ENCODE results near the gene SMPD3. TPM values are rescaled to one million over a fixed set of nuclear protein-coding genes. Genes with fewer than 3 reads are reported as not detected.

SMPD3 gene
- total RNA-seq, 1 experiment from 2014 or later = 0.70 TPM

DNA sequence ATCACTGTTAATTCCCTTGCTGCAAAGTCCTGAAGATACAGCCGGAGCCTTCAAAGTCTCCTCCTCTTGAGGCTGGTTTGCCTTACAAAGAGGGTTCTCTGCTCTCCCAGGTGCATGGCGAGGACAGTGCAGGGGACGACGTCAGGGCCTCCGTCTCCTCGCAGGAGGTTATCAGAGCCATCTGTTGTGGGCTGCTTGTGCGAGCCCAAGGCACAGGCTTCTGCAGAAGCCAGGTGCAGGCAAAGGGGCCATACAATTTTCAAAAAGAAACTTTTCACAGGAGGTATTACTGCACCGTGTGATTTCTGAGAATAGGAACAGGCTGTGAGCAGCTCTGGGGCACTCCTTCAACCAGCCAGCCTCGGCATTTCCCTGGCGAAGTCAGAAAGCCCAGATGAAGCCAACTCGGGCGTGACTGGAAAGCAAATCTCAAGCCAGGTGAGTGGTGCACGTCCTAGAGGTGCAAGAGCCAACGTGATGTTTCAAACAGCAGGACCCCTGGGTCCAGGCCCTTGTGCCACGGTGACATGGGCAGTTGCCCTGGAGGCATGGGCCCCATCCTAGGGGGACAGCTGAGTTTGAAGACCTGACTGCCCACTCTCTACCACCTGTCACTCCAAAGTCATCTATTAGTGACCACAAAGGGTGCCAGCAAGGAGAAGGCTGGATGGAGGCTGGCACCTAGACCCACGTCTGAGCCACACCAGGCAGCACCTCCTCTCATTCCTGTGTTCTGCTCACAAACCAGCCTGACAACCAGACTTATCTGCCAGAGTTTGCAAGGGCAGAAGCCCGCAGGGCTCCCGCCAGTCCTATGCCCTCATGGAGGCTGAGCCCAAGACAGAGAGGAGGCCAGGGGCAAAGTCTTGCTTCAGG is 68.6 kb downstream of the SMPD3 start:
- WGBS (ENCODE audit: extremely low coverage, insufficient read length, low lambda C conversion rate) = no CpG with 5 or more reads among the region's 18 CpGs
- Histone ChIP-seq H3K27me3 (ENCODE audit: insufficient read depth, low read length) (no peaks in the 10 kb centered on the region), H2BK5ac (ENCODE audit: insufficient read length, low read length) (no peak overlapping the region), H2BK15ac (ENCODE audit: low read depth, low read length) (no peak overlapping the region), H3K27ac (ENCODE audit: insufficient read length, low read depth, low read length) (no peak overlapping the region), H4K20me1 (ENCODE audit: control insufficient read depth, insufficient read depth, insufficient read length) (no peaks in the 10 kb centered on the region), H3K23me2 (ENCODE audit: insufficient read length, low read depth, low read length, poor library complexity, severe bottlenecking) (no peaks in the 10 kb centered on the region), H2AK5ac (ENCODE audit: insufficient read length, low read length) (no peak overlapping the region), H2BK120ac (ENCODE audit: low read depth, low read length, poor library complexity, severe bottlenecking) (no peak overlapping the region), H3K4me1 (ENCODE audit: insufficient read depth, low read length) (peaks cover 4% of the 10 kb centered on the region; the same call in 1 of the 2 replicates), H3K18ac (ENCODE audit: insufficient read length, low read depth, low read length) (no peak overlapping the region), H3K9ac (ENCODE audit: extremely low read depth, insufficient read length, low read length) (no peak overlapping the region), H3K79me2 (ENCODE audit: insufficient read depth, low read length) (no peaks in the 10 kb centered on the region), H3K56ac (ENCODE audit: insufficient read length, low read depth, low read length) (no peak overlapping the region), H3T11ph (ENCODE audit: low read length) (no peak overlapping the region), H3K4me2 (ENCODE audit: insufficient read depth, insufficient read length, low read length) (no peak overlapping the region), H2AFZ (ENCODE audit: low read length) (no peak overlapping the region), H4K8ac (replicated peaks; ENCODE audit: insufficient read length, low read depth, low read length) (no peak overlapping the region), H3K14ac (ENCODE audit: insufficient read depth, low read length) (no peak overlapping the region), H4K5ac (ENCODE audit: insufficient read length, low read depth, low read length) (no peak overlapping the region), H2BK12ac (ENCODE audit: insufficient read length, low read depth, low read length) (no peak overlapping the region), H3K23ac (ENCODE audit: insufficient read length, low read depth, low read length) (no peak overlapping the region), H3K79me1 (ENCODE audit: insufficient read depth, low read depth, low read length, poor library complexity, severe bottlenecking) (no peaks in the 10 kb centered on the region), H3K4ac (ENCODE audit: low read depth, low read length) (no peak overlapping the region), H4K91ac (ENCODE audit: insufficient read length, low read depth, low read length) (no peak overlapping the region), H2BK20ac (ENCODE audit: low read depth, low read length, poor library complexity, severe bottlenecking) (no peak overlapping the region), H3K9me3 (ENCODE audit: control insufficient read depth, low read depth, low read length) (no peaks in the 10 kb centered on the region)
- TF ChIP-seq, protein P1, sequence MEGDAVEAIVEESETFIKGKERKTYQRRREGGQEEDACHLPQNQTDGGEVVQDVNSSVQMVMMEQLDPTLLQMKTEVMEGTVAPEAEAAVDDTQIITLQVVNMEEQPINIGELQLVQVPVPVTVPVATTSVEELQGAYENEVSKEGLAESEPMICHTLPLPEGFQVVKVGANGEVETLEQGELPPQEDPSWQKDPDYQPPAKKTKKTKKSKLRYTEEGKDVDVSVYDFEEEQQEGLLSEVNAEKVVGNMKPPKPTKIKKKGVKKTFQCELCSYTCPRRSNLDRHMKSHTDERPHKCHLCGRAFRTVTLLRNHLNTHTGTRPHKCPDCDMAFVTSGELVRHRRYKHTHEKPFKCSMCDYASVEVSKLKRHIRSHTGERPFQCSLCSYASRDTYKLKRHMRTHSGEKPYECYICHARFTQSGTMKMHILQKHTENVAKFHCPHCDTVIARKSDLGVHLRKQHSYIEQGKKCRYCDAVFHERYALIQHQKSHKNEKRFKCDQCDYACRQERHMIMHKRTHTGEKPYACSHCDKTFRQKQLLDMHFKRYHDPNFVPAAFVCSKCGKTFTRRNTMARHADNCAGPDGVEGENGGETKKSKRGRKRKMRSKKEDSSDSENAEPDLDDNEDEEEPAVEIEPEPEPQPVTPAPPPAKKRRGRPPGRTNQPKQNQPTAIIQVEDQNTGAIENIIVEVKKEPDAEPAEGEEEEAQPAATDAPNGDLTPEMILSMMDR (conservative IDR thresholded peaks at IDR 0.05) = no peak
- Mint-ChIP-seq H3K36me3 (ENCODE audit: insufficient read depth in 1 of 3, low read depth in 3 of 3) (no peaks in the 10 kb centered on the region; a peak in 1 of 7 replicates), H3K27ac (no peak overlapping the region), H3K4me3 (no peak overlapping the region), H3K9me3 (no peaks in the 10 kb centered on the region; a peak in 1 of 5 replicates), H3K27me3 (ENCODE audit: low read depth) (peaks cover 10% of the 10 kb centered on the region; the same call in 1 of the 2 replicates), H3K4me1 (peaks cover 24 to 36% of the 10 kb centered on the region in 2 experiments)
- DNase-seq = no peak
